Lung (tissue), 12 donors: ENCODE data around the gene SLC35E4. TPM values are rescaled to one million over a fixed set of nuclear protein-coding genes. Genes with fewer than 3 reads are reported as not detected.
A peak's percentile ranks its signal among the peaks of the same experiment; 100 is the strongest.

Experiments used
- ATAC-seq: fragments of 200-7000 bp; cut with Tn5 transposase; one replicate; pipeline ENCODE4 v1.9.1; 2020; ENCODE audit warnings: moderate number of reproducible peaks; ENCODE audit not compliant: insufficient read depth, low FRiP score
- DNase-seq, 3 donors: peaks; one replicate each; pipeline ENCODE4 v3.0.0-alpha.2; 2013 to 2017
- H3K27ac ChIP-seq, 2 donors: one replicate each; pipeline ENCODE4 v1.5.1; 2013; ENCODE audit warnings: mild to moderate bottlenecking in 2 of 2, moderate library complexity in 2 of 2, control low read depth in 1 of 2, inconsistent platforms in 1 of 2, low read depth in 1 of 2, low read length in 1 of 2
- H3K27me3 ChIP-seq, 3 donors: one replicate each; pipeline ENCODE4 v1.5.1; 2013; ENCODE audit warnings: low read length in 2 of 3; ENCODE audit not compliant: control insufficient read depth in 3 of 3, insufficient read depth in 3 of 3
- H3K36me3 ChIP-seq, 4 donors: one replicate each; pipeline ENCODE4 v1.5.1; 2013; ENCODE audit warnings: low read length in 4 of 4, mild to moderate bottlenecking in 1 of 4, moderate library complexity in 1 of 4; ENCODE audit not compliant: control insufficient read depth in 4 of 4, insufficient read depth in 4 of 4
- H3K4me1 ChIP-seq, 5 donors: one replicate each; pipeline ENCODE4 v1.5.1; 2013; ENCODE audit warnings: low read length in 5 of 5, mild to moderate bottlenecking in 2 of 5, moderate library complexity in 1 of 5; ENCODE audit not compliant: control insufficient read depth in 5 of 5, insufficient read depth in 5 of 5
- H3K4me3 ChIP-seq: one replicate; pipeline ENCODE4 v1.5.1; 2013; ENCODE audit warnings: mild to moderate bottlenecking, control low read depth, moderate library complexity
- H3K9ac ChIP-seq, 2 donors: one replicate each; pipeline ENCODE4 v1.5.1; 2013; ENCODE audit warnings: low read length in 2 of 2, control low read depth in 1 of 2; ENCODE audit not compliant: insufficient read depth in 1 of 2
- H3K9me3 ChIP-seq, 4 donors: one replicate each; pipeline ENCODE4 v1.5.1; 2013; ENCODE audit warnings: low read length in 3 of 4, mild to moderate bottlenecking in 1 of 4, moderate library complexity in 1 of 4; ENCODE audit not compliant: control insufficient read depth in 4 of 4, insufficient read depth in 3 of 4
- CTCF ChIP-seq: IDR thresholded peaks from 2 replicates; pipeline ENCODE4 v1.5.1; 2012; ENCODE audit warnings: mild to moderate bottlenecking; ENCODE audit errors: control extremely low read depth, extremely low read depth
- WGBS, 2 donors: extraction: QIAGEN DNeasy Blood & Tissue Kit; methylation state at CpG; one replicate each; pipeline ENCODE4 v1.1.7; 2013; 5-methylcytosine and 5-hydroxymethylcytosine counted together
- polyA plus RNA-seq, 2 donors: library from polyadenylated mRNA; stranded (reverse); fragments of 200-250 nt; gene quantifications; one replicate each; pipeline ENCODE4 v1.2.1, GENCODE V29; 2013
- total RNA-seq, 2 donors: library from RNA; depleted of rRNA in 1 of 2; stranded (reverse); fragments of >200 nt in 1 of 2; gene quantifications; one replicate each; pipeline ENCODE4 v1.2.1, GENCODE V29; 2014 to 2021
- donor health status: control.
- donor health status: control.
- donor health status: Bipolar disorder and iron deficiency.
- donor health status: healthy.
- donor health status: DM: yes; HTN: yes; CAD: no.

Gene SLC35E4
- total and polyA plus RNA-seq, 4 donors = 1.6 to 4.8 (median 3.2) TPM

GRCh38 chr22:30667107-30667493 is 31.5 kb downstream of the SLC35E4 start:
- Histone ChIP-seq H3K4me1 (peaks cover 0 to 17% (median 5%) of the 10 kb centered on the region in 5 donors), H3K36me3 (peaks cover 0 to 11% (median 5%) of the 10 kb centered on the region in 4 donors), H3K27me3 (no peaks in the 10 kb centered on the region), H3K9ac (peak overlapping the region in 1 of 2 donors; percentile 72), H3K4me3 (peak overlapping the region; percentile 82), H3K9me3 (no peaks in the 10 kb centered on the region), H3K27ac (peak overlapping the region in 1 of 2 donors; percentile 73)
- no peak for TF ChIP-seq CTCF
- 1% methylated on average over 18 of the region's 18 CpGs for WGBS, 2 donors
- ATAC-seq (no peak), DNase-seq (no peak)

DNA sequence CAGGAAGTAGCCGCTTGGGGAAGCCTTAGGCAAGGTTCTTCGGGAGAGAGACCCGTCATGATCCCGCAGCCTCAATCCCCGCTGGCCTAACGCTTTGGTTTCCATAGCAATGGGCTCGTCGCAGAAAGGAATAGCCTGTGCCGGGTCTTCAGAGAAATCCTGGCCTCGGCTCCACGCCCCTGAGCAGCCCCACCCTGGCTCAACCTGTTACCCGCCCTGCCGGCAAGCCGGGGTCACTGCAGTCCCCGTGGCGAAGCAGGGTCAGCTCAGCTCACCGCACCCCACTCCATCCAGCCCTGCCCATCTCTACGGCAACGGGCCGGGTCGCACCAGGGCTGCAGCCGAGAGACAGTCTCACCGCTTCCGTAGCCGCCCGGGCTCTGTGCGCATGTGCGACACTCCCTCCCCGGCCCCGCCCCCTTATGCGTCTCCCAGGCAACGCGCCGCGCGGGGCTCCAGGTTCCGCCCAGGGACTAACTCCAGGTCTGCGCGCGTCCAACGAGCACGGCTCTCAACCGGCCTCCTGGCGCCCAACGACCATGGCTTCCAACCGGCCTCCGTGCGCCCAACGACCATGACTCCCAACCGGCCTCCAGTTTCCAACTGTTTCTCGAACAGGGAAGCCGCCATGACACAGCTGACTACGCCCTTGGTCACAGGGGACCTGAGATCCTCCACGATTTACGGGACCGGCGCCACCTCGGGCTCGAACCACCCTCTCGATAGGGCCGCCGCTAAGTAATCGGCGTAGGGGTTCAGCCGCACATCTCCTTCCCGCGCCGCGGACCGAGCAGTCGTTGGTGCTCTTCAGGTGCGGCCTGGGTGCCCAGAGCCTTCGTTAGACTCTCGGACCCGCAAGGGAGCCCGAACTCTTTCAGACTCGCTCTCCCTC is 32.2 kb downstream of the SLC35E4 start, which contains the start of gene DUSP18:
TSS of gene DUSP18 (minus strand) at position 382 of the 892 bp plus-strand sequence. CDS start 3,872 bp downstream, outside the sequence.
- H3K4me3 ChIP-seq = peak within 1 kb of the TSS; percentile 82
- peak within 1 kb of the TSS in 1 of 2 donors; percentile 76 for H3K27ac ChIP-seq
- ATAC-seq = peak; percentile 96

DNA sequence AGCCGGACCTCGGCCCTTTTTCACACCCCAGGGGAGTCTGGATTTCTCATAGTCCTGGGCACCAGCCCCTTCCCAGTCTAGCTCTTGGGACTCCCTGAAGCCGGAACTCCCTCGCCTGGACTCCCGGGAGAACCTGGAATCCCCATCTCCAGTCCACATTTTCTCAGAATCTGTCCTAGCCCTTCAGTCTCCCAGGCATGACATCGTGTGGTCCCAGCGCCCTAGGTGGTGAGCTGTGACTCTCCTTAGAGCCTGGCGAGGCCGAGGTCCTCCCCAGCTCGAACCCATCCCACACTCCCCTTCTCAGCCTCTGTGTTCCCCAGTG is 32.8 kb downstream of the SLC35E4 start:
- Histone ChIP-seq H3K4me1 (peaks cover 0 to 17% (median 5%) of the 10 kb centered on the region in 5 donors), H3K36me3 (peaks cover 0 to 5% (median 4%) of the 10 kb centered on the region in 4 donors), H3K9me3 (no peaks in the 10 kb centered on the region), H3K9ac (peak overlapping the region in 1 of 2 donors; percentile 41), H3K4me3 (peak overlapping the region; percentile 82), H3K27ac (no peak overlapping the region), H3K27me3 (no peaks in the 10 kb centered on the region)
- TF ChIP-seq CTCF = no peak
- 30 to 42% methylated on average over 10 of the region's 10 CpGs for WGBS, 2 donors
- ATAC-seq (no peak), DNase-seq (no peak)

More for the DNA sequence above, 32.2 kb downstream of the SLC35E4 start, which contains the start of gene DUSP18:
- H3K36me3 ChIP-seq = peaks cover 0 to 8% (median 5%) of the 10 kb centered on the region in 4 donors
- H3K9ac ChIP-seq = peak within 1 kb of the TSS; percentile 41 to 72
- TF ChIP-seq CTCF = no peak
- peaks cover 0 to 17% (median 5%) of the 10 kb centered on the region in 5 donors for H3K4me1 ChIP-seq
- H3K27me3 ChIP-seq = no peaks in the 10 kb centered on the region
- peak; percentile 91 to 94 (median 93) for DNase-seq
- 1% methylated on average over 77 of the region's 77 CpGs for WGBS, 2 donors
- no peaks in the 10 kb centered on the region for H3K9me3 ChIP-seq
